ENCODE results near the gene NPRL2.

The NPRL2 gene

DNA sequence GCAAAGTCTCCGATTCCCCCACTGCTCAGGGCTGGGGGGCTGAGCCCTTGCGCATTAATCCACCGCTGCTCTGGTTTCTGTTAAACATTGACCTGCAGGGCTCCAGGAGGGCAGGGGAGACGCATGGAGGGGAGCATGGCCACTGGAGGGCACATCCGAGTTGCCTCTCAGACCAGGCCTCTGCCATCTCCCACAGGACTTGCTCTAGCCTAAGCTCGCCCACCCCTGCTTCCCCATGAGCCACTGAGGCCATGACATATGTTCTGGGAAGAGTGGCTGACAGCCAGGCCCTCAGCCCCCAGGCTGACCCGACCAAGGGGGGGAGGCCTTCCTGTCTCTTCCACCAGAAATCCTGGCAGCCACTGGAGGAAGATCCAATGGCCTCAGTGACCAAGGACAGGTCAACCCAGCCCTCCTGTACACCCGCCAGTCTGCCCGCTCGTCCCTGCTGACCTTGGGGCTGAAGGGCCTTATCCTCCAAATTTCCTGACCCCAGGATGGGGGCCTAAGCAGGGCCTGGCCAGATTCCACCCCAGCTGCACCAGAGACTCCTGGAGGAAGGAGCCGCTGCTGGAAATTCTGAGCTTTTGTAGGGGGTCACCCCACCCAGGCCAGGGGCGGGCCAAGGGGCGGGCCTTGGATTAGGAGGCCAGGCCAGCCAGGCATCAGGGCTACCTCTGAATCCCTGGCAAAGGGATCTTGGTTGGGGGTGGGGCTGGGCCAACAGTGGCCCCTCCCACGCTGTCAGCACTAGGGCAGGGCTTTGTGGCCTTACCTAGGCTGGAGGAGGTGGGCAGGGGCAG, 47.4 kb downstream of the NPRL2 start, which contains the start of gene HYAL1:
HYAL1 (minus strand) TSS at position 562 of the 803 bp plus-strand sequence. CDS start 618 bp downstream, outside the sequence.
- Histone ChIP-seq H3K36me3 (ENCODE audit: control insufficient read depth, insufficient read depth, low read length) (no peaks in the 10 kb centered on the region), H3K9me3 (ENCODE audit: control insufficient read depth, low read length) (no peaks in the 10 kb centered on the region), H3K9ac (ENCODE audit: low read length) (peak within 1 kb of the TSS; percentile 85), H3K4me3 (ENCODE audit: low read length) (peak within 1 kb of the TSS; percentile 62), H3K4me1 (ENCODE audit: control insufficient read depth, insufficient read depth, low read length) (peaks cover 46% of the 10 kb centered on the region), H3K27me3 (ENCODE audit: control insufficient read depth, insufficient read depth, low read length) (no peaks in the 10 kb centered on the region)

DNA sequence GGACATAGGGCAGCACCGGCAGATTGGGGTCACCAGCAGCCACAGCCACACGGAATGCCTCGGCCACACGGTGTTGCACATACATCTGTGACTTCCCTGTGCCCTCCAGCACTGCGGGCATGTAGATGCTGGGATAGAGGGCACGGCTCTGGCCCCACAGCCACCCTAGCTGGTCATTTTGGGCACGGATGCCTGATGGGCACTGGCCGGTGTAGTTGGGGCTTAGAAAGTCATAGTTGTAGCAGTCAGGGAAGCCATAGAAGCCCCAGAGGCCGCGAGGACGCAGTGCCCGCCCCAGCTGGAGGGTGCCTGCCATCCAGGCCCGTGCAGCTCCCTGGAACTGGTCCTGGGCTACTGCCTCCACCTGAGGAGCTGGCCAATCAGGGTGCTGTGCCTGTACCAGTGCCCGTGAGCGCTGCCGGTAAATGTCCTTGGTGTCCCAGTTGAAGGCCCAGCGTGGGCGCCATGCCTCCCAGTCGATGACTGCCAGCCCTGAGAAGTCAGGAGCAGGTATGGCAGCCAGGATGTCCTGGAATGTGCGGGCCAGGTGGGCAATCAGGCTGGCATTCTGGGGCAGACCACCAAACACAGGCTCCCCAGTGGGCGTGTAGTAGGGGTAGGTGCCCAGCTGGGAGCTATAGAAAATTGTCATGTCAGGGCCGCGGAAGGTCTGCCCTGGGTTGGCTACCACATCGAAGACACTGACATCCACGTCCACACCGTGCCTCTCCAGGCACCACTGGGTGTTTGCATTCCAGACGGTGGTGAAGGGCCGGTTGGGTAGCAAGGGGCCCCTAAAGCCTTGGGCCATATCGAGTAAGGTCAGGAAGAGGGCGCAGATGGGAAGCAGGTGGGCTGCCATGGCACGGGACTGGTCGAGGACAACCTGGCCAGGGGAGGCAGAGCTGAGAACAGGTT, 48.2 kb downstream of the NPRL2 start:
- peak overlapping the region; percentile 62 for H3K4me3 ChIP-seq (ENCODE audit: low read length)
- H3K36me3 ChIP-seq (ENCODE audit: control insufficient read depth, insufficient read depth, low read length) = no peaks in the 10 kb centered on the region
- peaks cover 55% of the 10 kb centered on the region for H3K4me1 ChIP-seq (ENCODE audit: control insufficient read depth, insufficient read depth, low read length)
- peak overlapping the region; percentile 85 for H3K9ac ChIP-seq (ENCODE audit: low read length)
- H3K27me3 ChIP-seq (ENCODE audit: control insufficient read depth, insufficient read depth, low read length) = no peaks in the 10 kb centered on the region
- no peaks in the 10 kb centered on the region for H3K9me3 ChIP-seq (ENCODE audit: control insufficient read depth, low read length)

DNA sequence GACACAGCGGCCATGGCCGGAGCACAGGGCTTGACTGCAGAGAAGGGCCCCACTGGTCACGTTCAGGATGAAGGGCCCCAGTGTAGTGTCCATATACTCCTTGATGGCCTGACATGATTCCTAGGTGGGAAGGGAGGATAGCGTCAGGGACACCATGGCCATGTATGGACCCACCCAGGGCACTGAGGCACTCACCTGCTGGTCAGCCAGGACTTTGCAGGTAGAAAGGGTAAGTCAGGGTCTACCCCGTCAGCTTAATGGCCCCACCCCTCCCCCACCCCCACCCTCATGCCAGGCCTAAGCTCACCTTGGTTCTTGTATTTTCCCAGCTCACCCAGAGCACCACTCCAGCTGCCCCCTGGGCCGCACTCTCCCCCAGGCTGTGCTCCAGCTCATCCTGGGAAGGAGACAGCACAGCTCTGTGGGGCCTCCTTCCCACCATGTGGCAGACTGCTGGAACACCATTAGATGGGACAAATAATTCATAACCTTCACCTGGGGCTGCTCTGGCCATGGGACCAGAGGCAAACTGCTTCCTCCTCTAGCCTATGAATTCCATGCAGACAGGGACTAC, 49.8 kb downstream of the NPRL2 start:
- no peaks in the 10 kb centered on the region for H3K36me3 ChIP-seq (ENCODE audit: control insufficient read depth, insufficient read depth, low read length)
- H3K27me3 ChIP-seq (ENCODE audit: control insufficient read depth, insufficient read depth, low read length) = no peaks in the 10 kb centered on the region
- no peaks in the 10 kb centered on the region for H3K9me3 ChIP-seq (ENCODE audit: control insufficient read depth, low read length)
- H3K9ac ChIP-seq (ENCODE audit: low read length) = peak overlapping the region; percentile 46
- H3K4me1 ChIP-seq (ENCODE audit: control insufficient read depth, insufficient read depth, low read length) = peaks cover 57% of the 10 kb centered on the region
- no peak overlapping the region for H3K4me3 ChIP-seq (ENCODE audit: low read length)

DNA sequence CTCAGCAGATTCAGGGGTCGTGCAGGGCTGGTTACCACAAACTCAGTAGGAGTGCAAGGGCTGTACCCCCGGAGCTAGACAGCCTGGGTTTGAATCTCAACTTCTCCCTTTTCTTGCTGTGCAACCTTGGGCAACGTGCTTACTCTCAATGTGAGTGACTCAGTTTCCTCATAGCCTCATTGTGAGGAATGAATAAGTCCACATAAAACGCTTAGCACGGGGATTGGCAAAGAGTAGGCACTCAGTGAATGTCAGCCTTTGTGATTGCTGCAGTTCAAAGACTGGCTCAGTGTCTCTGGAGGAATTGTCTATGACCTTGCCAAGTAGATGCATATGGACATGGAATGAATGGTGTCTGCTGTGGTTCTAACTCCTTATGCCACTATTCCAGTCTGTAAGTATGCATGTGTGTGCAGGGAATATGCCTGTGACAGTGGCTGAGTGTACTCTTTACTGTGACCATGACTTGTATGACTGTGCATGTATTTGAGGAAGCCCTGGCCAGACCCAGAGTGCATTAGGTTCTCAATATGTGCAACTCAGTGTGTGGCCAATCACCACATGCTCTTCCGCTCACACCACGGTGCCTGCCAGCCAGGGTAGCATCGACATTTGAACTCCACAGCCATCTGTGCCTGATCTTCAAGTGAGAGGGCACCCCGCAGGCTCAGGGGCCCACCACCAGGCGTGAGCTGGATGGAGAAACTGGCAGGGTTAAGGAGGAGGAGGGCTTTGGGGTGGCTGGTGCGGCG, 50.5 kb downstream of the NPRL2 start:
- no peaks in the 10 kb centered on the region for H3K36me3 ChIP-seq (ENCODE audit: control insufficient read depth, insufficient read depth, low read length)
- H3K9ac ChIP-seq (ENCODE audit: low read length) = peak overlapping the region; percentile 46
- H3K4me3 ChIP-seq (ENCODE audit: low read length) = peak overlapping the region; percentile 5
- H3K4me1 ChIP-seq (ENCODE audit: control insufficient read depth, insufficient read depth, low read length) = peaks cover 57% of the 10 kb centered on the region
- H3K27me3 ChIP-seq (ENCODE audit: control insufficient read depth, insufficient read depth, low read length) = no peaks in the 10 kb centered on the region
- H3K9me3 ChIP-seq (ENCODE audit: control insufficient read depth, low read length) = no peaks in the 10 kb centered on the region

GRCh38 chr3:50299638-50299928, 51.0 kb downstream of the NPRL2 start:
- peak overlapping the region; percentile 5 for H3K4me3 ChIP-seq (ENCODE audit: low read length)
- no peaks in the 10 kb centered on the region for H3K36me3 ChIP-seq (ENCODE audit: control insufficient read depth, insufficient read depth, low read length)
- no peaks in the 10 kb centered on the region for H3K27me3 ChIP-seq (ENCODE audit: control insufficient read depth, insufficient read depth, low read length)
- H3K9me3 ChIP-seq (ENCODE audit: control insufficient read depth, low read length) = no peaks in the 10 kb centered on the region
- H3K9ac ChIP-seq (ENCODE audit: low read length) = peak overlapping the region; percentile 46
- peaks cover 57% of the 10 kb centered on the region for H3K4me1 ChIP-seq (ENCODE audit: control insufficient read depth, insufficient read depth, low read length)

DNA sequence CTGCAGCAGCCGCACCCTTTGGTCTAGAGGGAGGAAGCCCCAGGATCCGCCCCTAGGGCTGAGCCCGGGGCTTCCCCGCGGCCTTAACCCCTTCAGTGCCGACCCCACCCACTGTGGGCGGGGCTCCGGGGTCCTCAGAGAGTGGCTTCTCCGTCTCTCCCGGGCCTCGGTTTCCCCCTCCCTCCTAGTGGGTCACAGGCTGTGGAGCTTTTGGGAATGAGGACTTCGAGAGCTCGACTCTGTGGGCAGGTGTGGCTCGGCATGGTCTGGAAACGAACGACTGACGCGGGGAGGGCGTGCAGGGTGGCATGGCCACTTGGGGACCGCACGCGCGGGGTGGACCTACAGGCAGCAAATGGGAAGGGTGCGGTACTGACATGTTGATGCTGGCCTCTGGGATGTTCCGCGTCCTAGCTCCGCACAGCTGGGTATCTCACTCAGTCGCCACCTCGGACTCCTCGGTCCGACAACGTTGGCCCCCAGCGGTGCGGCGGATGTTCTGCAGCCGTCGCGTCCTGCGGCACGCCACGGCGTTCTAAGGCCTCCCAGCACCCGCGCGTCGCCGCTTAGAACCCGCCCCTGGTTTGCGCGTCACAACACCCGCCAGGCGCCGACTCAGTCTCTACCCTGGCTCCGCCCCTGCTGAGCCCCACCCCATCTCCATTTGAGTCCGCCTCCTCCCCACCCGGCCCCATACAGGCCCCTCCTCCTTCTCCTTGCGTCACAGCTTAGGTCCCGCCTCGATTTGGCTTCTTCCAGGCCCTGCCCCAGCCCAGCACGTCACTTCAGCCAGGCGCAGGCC, 51.5 kb downstream of the NPRL2 start, which contains the start of the genes HYAL3 and NAA80:
HYAL3 (minus strand) TSS at position 570 of the 802 bp plus-strand sequence. CDS start 3,803 bp downstream, outside the sequence.
NAA80 (minus strand) TSS at position 570 of the 802 bp plus-strand sequence. CDS start 1,942 bp downstream, outside the sequence.
- Histone ChIP-seq H3K4me3 (ENCODE audit: low read length) (peak within 1 kb of the TSS; percentile 72), H3K36me3 (ENCODE audit: control insufficient read depth, insufficient read depth, low read length) (no peaks in the 10 kb centered on the region), H3K27me3 (ENCODE audit: control insufficient read depth, insufficient read depth, low read length) (no peaks in the 10 kb centered on the region), H3K4me1 (ENCODE audit: control insufficient read depth, insufficient read depth, low read length) (peaks cover 57% of the 10 kb centered on the region), H3K9ac (ENCODE audit: low read length) (peak within 1 kb of the TSS; percentile 82), H3K9me3 (ENCODE audit: control insufficient read depth, low read length) (no peaks in the 10 kb centered on the region)

DNA sequence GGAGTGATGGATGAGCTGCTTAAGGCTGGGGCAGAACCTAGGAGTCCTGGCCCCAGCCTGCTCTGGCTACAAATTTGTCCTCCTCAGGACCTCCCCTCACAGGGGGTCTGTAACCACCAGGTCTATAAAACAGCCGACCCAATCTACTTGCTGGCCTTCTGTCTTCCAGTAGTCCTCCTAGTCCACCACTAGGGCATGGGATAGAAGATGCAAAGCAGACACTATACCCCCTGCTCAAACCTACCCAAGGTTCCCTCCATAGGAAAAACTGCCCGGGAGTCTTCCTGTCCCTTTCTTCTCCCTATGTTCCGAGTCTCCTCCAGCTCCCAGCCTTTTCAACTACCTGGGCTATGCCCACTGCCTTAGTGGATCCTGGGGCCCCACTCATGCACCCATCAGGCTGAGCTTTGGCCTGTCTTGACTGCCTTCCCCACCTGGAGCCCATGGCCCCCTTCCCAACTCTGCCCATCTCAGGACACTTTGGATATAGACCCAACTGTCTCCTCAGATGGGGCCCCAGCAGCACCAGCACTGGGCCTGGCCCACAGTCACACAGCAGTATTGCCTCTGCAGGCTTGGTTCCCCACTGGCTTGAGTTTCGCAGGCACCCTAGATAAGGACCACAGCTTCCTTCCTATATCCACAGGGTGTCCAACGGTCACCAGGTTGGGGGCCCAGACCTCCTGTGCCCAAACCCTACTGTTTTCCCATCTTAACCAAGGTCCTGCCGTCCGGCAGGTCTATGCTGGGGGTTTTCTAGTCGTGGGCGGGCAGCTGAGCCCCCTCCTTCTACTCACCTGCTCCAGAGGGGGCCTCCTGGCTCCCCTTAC, 52.5 kb downstream of the NPRL2 start:
- Histone ChIP-seq H3K4me1 (ENCODE audit: control insufficient read depth, insufficient read depth, low read length) (peaks cover 53% of the 10 kb centered on the region), H3K36me3 (ENCODE audit: control insufficient read depth, insufficient read depth, low read length) (no peaks in the 10 kb centered on the region), H3K9me3 (ENCODE audit: control insufficient read depth, low read length) (no peaks in the 10 kb centered on the region), H3K9ac (ENCODE audit: low read length) (peak overlapping the region; percentile 82), H3K4me3 (ENCODE audit: low read length) (peak overlapping the region; percentile 72), H3K27me3 (ENCODE audit: control insufficient read depth, insufficient read depth, low read length) (no peaks in the 10 kb centered on the region)

DNA sequence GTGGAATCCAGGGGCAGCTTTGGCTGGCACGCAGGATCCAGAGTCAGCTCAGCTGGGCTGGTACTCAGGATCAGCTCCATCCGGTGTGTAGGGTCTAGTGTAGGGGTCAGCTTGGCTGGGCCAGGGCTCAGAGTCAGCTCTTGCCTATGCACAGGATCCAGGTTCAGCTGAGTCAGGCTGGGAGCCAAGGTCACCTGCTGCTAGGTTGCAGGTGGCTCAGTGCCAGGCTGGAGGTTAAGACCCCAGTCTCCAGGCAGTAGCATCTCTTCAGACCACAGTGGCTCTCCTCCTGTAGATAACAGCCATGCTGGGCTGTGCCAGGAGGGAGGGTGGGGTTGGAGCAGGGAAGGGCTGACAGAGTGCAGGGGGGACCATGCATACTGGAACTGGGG, 53.2 kb downstream of the NPRL2 start:
- Histone ChIP-seq H3K4me1 (ENCODE audit: control insufficient read depth, insufficient read depth, low read length) (peaks cover 53% of the 10 kb centered on the region), H3K4me3 (ENCODE audit: low read length) (no peak overlapping the region), H3K9me3 (ENCODE audit: control insufficient read depth, low read length) (no peaks in the 10 kb centered on the region), H3K27me3 (ENCODE audit: control insufficient read depth, insufficient read depth, low read length) (no peaks in the 10 kb centered on the region), H3K9ac (ENCODE audit: low read length) (no peak overlapping the region), H3K36me3 (ENCODE audit: control insufficient read depth, insufficient read depth, low read length) (no peaks in the 10 kb centered on the region)
